GM21390 (cell line): ENCODE data around the gene HLF.

Experiments used
- ATAC-seq: cut with Tn5 transposase; IDR thresholded peaks from one replicate; pipeline ENCODE4 v1.9.1; 2021; ENCODE audit not compliant: unreplicated experiment

The HLF gene

DNA sequence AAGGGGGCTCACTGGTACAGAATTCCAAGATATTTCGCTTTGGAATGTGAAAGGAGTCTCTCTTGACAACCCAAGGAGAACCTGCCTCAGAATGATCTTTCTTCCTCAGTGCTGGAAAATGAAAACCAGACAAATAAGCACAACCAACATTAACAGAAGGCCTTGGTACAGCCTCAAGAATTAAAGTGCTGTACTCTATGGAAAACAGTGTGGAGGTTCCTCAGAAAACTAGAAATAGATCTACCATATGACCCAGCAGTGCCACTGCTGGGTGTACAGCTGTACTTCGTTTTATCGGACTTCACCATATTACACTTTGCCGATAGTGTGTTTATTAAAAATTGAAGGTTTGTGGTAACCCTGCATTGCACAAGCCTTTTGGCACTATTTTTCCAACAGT is 25.2 kb downstream of the HLF start:
- ATAC-seq: no peak

DNA sequence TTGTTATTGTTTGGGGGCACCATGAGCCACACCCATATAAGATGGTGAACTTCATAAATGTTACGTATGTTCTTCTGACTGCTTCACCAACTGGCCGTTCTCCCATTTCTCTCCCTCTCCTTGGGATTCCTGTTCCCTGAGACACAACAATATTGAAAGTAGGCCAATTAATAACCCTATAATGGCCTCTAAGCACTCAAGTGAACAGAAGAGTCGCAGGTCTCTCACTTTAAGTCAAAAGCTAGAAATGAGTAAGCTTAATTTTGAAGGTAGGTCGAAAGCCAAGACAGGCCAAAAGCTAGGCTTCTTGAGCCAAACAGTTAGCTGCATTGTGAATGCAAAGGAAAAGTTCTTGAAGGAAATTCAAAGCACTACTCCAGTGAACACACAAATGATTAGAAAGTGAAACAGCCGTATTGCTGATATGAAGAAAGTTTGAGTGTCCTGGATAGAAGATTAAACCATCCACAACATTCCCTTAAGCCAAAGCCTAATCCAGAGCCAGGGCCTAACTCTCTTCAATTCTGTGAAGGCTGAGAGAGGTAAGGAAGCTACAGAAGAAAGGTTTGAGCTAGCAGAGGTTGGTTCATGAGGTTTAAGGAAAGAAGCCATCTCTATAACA is 25.8 kb downstream of the HLF start:
- ATAC-seq: no peak

DNA sequence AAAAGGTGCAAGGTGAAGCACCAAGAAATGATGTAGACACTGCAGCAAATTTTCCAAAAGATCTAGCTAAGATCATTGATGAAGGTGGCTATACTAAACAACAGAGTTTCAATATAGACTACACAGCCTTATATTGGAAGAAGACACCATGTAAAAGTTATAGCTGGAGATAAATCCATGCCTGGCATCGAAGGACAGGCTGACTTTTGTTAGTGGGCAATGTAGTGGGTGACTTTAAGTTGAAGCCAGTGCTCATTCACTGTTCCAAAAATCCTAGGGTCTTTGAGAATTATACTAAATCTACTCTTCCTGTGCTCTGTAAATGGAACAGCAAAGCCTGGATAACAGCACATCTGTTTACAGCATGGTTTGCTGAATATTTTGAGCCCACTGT is 26.4 kb downstream of the HLF start:
- ATAC-seq: no peak

DNA sequence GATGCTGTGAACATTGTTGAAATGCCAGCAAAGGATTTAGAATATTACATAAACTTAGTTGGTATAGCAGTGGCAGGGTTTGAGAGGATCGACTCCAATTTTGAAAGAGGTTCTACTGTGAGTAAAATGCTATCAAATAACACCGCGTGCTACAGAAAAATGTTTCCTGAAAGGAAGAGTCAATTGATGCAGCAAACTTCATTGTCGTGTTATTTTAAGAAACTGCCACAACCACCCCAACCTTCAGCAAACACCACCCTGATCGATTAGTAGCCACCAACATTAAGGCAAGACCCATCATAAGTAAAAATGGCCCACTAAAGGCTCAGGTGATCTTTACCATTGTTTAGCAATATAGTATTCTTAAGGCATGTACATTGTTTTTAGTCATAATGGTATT is 27.3 kb downstream of the HLF start:
- no peak for ATAC-seq

DNA sequence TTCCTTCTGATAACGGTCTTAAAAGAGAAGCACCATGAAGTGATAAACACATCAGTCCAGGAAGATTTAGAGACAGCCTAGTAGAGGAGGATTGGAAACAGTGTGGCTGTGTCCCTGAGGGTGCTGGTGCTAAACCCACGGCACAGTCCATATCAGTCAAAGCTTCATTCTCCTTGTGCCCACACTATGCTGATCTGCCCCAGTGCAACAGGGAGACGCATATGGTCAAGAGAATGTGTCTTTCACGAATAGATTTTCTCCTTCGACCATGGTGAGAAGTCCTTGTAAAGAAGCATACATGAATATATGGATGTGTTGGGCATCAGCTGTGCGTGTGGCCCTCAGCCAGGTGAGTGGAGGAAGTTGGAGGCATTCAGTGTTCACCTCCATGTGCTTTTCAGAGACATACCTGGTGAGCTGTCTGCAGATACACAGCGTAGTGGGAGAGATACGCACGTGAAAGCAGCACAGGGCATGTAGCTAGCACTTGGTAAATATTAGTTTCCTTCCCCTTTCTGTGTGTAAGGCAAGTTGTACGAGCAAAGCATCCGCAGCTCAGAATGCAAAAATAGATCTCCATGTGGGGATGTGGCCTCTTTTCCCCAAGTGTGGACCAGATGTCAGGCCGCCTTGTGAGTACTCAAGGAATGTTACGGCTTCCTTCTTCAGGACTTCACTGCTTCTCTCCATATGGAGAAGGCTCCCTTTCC is 29.4 kb downstream of the HLF start:
- ATAC-seq: no peak

DNA sequence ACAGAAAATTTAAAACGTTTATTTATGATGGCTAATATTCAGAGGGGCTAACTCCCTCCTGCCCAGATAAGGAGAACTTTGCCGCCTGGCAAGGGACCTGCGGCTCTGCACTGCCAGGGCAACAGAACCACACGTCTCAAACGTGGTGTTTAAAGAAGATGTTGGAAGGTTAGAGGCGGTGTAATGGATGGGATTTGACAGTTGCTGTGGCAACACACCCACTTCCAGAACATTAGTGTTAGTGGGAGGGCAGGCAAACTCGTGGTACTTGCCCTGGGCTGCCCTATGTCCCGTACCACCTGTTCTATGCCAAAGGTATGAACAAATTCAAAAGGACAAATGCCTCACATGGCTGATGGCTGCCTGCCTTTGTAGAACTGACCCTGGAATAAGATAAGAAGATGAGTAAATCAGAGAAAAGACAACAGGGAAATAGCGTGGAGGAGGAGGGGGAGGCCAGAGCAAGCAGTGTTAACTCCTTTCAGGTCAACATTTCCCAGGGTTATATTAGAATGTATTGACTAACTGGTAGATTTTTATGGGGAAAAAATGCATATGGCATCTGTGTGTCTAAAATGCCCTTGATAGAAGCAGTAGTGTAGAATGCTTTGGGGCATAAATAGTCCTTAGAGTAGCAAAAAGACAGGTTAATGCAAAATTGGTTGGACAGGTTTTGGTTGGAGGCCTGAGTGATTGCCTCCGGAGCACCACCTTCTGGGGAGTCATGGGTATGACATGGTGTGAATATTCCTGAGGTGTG is 30.8 kb downstream of the HLF start:
- peak; percentile 94 for ATAC-seq

DNA sequence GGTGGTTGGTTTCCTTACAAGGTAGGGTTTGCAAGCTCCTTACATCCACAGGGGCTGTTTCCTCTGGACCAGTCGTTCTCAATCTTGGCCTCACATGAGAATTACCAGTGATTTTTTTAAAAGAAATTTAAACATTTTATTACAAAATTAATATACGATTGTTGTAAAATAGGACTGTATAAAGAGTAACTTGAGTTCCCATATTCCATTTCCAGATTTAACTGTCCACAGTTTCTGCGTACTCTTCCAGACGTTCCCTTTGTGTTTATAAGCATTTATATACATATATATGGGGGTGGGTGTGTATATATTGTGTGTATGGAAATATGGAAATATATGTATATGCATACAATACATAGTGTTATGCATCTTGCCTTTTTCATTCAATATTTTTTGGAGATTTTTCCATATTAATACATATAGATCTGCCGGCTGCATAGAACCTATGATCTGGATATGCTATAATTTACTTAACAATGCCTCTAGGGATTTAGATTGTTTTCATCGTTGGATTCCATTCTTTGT is 31.5 kb downstream of the HLF start:
- no peak for ATAC-seq

DNA sequence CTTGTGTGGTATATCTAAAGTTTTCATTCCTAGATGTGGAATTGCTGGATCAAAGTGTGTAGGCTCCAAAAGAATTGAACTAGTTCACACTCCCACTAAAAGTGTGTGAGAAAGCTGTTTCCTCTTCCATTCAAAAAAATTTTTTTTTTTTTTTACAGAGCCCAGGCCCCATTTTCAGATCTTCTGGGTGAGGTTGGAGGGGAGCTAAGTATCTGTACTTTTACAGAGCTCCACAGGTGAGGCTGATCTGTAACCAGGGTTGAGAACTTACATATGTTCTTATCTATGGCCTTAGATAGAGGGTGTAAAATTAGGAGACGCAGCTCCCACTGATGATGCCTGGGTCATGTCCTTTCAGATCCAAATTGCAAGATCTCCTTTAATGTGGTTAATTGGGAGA is 31.9 kb downstream of the HLF start:
- ATAC-seq: no peak

DNA sequence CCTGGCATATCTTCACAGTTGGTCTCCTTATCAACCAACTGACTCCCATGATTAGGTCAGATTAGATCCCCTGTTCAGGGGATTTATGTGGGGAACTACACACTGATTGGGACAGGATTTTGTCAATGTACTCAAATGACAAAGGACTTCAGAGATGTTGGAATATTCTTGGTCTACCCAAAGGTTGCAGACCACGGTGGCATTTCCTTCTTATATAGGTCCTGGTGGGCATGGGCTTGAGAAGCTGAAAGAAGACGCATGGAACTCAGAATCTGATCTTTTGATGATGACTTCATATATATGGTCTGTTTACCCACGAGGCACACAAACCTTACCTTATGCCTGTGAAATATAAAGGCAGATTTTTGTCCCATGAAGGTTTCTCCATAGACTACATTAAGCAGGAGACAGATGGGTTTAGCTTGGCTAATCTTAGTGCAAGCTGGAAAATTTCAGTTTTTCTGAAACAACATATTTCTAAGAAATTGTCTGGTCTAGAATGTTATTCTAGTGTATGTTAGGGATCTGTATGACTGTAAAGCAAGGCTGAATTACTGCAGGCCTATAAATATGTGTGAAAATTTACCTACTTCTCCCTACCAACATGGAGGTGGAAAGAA is 33.5 kb downstream of the HLF start:
- no peak for ATAC-seq

DNA sequence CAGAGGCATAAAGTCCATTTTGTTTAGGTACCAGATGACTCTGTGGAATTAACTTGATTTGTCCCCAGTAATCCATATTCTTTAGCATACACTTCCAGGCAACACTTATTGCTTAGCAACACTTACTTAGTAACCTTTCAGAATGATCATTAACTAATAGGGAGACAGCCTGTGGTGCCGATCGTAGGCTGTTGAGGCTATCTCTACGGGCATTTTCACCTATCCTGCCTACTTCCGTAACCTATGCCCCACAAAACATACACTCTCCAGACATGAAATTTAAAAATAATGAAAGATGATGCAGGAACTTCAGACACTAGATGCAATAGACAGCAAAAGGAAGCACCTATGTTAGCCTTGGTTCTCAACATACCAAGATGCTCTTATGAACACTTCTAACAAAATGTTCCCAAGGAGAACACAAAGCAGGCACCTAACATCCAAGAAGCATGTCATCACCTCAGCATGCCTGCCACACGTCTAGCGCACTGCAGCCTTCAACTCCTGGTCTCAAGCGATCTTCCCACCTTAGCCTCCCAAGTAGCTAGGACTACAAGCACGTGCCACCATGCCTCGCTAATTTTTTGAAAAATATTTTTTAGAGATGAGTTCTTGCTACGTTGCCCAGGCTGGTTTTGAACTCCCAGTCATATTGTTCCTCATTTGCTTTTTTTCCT is 34.5 kb downstream of the HLF start:
- ATAC-seq: no peak

DNA sequence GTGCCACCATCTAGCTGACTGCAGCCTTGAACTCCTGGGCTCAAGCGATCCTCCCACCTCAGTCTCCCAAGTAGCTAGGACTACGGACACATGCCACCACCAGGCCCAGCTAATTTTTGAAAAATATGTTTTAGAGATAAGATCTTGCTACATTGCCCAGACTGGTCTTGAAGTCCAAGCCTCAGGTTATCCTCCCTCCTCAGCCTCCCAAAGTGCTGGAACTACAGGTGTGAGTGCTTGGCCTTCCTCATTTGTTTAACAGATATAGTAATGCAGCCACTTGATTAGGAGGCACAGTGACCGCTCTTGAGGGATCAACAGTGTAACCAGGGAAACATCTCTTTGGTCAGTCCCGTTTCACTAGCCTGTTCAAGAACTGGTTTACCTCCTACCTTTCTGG is 35.1 kb downstream of the HLF start:
- ATAC-seq: no peak

DNA sequence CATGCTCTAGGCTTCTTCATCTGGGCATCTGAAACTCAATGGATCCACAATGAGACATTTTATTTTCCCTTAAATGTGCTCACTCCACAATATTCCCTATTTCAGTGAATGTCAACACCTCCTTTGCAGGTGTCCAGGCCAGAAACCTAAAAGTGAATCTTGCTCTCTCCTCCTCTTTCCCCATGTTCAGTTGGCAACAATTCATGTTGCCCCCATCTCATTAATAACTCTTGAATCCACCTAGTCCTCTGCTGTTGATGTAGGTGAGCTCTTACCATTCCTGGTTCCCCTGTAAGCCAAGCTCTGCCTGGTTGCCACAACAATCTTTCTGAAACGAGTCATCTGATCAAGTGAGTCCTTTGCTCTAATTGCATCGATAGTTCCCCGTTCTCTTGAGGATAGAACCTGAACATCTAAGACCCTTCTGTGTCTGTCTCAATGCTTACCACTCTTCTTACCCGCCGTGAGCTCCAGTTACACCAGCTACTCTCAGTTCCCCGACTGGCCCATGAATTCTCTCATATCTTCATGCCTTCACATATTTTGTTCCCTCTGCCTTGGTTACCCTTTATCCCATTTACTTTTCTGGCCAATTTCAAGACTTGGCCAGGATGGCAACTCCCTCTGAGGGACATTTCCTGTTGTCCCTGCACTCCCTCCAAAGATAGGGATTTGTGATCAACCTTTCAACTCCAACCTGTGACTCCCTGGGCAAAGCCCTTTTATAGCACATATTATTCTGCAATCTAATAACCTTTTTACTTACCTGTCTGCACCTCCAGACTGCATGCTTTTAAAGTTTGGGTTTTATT is 35.9 kb downstream of the HLF start:
- ATAC-seq: no peak

DNA sequence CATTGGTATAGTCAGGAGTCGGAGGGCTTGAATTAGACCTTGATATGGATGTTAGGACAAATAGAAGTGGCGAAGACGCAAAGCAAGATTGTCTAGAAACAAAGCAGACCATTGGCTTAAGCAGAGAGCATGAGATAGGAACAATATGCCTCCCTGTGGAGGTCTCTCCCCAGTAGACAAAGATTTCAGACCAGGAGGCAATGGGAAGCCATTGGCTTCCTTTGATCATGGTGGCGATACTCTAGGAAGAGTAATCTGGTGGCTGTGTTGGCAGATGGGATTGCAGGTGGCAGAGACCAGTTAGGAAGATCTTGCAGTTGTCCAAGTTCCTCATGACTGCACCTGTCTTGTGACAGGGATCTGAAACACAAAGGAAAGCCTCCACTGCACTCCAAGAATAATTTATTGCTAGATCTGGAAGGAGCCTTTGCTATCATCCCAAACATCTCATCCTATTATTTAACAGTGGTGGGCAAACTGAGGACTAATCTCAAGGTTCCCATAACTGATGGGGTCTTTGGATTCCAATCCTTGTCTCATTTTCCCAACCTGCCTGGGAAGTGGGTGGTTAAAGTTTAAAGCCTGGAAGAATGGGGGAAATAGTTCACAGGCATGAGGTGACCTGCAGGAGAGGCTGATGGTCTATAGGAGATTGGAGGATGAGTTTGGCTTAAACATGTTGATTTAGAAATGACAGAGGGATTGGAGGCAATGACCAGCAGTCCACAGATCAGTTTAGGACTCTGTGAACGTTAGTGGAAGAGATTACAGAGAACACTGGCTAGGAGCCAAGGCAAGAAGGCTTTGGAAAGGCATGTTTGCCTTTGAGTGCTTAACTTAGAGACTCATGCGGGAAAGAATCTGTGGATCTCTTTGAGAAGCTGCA is 37.0 kb downstream of the HLF start:
- ATAC-seq: no peak

DNA sequence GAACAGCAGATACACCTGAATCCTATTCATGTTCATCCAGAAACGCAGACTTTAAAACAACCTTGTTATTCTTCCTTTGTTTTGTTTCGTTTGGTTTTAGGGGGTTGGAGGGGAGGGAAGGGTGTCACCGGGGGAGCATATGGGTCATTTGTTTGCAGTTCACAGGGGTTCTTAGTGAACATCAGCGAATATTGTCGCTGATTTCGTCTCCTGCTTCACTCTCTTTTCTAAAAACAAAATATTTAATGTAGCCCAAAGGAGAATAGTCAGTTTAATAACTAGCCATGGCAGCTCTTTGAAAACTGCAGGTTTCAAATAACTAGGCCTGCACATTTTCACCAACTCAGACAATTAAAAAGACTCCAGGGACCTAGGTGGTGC is 37.6 kb downstream of the HLF start:
- no peak for ATAC-seq

DNA sequence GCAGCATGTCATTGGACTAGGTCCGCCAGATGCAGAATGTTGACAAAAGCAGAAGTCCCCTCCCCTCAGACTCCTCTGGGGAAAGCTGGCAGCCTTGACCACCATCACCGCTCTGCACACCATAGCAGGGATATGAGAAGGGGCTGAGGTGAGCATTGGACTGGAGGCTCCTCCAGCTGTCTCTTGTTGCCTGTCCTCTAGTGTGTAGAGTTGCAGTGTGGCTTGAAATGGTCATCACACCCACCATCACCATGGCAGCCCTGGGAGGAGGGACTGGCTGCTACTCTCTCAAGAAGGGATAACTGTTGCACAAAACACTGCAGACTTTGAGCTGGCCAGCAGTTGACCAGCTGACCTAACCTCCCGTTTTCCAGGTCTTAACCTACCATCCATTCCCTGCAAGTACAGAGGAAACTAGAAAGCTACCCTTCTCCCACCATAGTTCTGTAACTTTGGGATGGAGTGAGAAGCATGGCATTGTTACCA is 38.3 kb downstream of the HLF start:
- ATAC-seq: no peak

DNA sequence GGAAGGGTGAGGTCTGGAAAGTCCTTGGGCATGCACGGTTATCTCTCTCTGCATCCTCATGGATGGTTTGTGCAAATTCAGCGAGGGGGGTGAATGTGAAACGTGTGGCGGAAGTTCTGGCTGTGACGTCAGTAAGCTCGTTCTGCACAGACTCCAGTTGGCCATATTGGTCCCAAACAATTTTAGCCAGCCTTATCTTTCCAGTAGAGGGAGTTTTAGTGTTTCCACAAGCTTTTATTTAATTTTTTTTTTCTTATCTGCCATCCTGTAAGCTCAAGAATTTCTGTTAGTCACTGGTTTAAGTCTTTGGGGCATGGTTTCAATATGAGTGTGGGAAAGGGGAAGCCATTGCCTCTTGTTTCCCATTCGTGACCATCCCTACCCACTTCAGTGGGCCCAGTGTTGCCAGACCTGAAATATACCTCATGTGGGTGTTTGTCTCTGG is 39.0 kb downstream of the HLF start:
- no peak for ATAC-seq

DNA sequence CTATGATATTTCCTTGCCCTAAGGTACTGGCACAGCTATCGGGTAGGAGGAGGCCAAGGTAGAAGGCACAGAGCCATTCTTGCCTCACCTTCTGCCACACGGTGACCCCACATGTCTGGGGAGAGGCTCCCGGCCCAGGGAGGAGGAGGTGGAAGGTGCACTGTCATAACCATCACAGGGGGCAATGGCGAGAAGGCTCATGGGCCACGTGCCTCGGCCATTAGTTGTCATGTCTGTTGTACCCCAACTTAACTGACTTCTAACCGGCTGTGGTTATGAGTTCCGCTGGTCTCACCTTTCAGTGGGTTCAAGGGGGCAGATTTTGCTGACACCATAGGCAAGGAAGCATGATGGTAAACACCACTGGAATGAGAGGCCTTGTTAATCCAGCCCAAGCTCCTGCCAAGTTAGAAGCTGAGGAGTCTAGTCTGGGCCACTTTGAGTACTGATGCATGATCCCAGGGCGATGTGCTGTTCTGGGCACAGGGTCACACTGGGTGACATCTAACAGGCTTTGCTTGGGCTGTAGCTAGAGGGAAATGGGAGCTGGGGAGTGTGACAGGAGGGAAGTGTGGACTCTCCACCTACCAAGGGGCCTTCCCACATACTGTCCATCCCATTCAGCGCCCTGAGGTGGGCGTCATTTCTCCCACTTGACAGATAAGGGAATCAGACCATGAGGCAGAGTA is 39.6 kb downstream of the HLF start:
- ATAC-seq: no peak

DNA sequence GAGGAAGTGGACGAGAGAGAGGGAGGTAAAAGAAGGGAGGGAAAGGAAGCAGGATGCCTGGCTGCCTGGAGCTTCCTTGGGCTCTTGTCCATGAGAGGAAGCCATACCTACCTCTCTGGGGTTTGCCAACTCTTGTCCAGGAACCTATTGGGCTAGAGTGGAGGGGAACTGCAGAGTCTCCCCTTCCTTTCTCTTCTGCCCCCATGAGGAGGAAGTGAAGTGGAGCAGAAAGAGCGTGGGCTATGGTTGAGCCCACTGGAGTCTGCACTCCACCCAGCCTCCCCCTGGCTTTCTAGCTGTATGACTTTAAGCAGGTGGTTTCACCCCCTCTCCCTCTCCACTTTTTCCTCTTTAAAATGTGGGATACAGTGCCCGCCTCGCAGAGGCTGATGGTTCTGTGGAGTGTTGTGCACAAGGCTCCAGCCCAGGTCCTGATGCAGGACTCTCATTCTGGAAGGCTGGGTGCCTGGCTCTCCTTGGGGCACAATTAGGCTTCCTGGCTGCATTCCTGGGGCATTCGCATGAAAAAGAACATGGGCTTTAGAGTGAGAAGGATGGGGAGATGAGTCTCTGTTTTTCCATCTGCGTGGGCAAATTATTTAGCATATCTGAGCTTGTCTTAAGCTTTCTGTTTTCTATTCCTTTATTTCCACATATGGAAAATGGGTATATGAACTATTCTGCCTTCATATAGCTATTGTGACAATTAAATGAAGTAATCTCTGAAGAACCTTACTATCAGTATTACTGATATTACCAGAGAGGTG is 40.7 kb downstream of the HLF start:
- ATAC-seq: no peak
